Esophagus muscularis mucosa (tissue), 3 donors: ENCODE measurements around the gene CYP11A1.

ENCODE experiments used
- CTCF ChIP-seq, 3 experiments: fragments of 200-600 bp in 2 of 3; fragments of 450-650 bp in 1 of 3; sonication (generic) in 2 of 3; IDR thresholded peaks; one replicate each; pipeline ENCODE4 v1.5.1; 2017 to 2019; ENCODE audit warnings: antibody characterized with exemption in 3 of 3, mild to moderate bottlenecking in 2 of 3, moderate library complexity in 1 of 3
- EP300 ChIP-seq: sonication (generic); formaldehyde crosslinking; IDR thresholded peaks from one replicate; pipeline ENCODE4 v1.6.1; 2017; ENCODE audit warnings: antibody characterized with exemption

- TF ChIP-seq CTCF (IDR thresholded peaks at IDR 0.05): no peak
- no peak for TF ChIP-seq EP300
Measured at GRCh38 chr15:74327756-74328155, 39.7 kb downstream of the CYP11A1 start.
